ENCODE data around the gene MAN1A2. TPM values are rescaled to one million over a fixed set of nuclear protein-coding genes. Genes with fewer than 3 reads are reported as not detected.
"Not testable (repeated sequence)": the region's sequence is repeated elsewhere in the genome, so short reads cannot be mapped to it uniquely, and the experiment has no call there.

Gene MAN1A2
- total RNA-seq, 1 experiment from 2014 or later: 21.1 TPM

- H4K20me1 ChIP-seq (ENCODE audit: low read length): no peaks in the 10 kb centered on the region
- H2AFZ ChIP-seq (ENCODE audit: low read length): no peak overlapping the region
- H3K4me3 ChIP-seq (ENCODE audit: low read length): no peak overlapping the region
- H3K4me2 ChIP-seq (ENCODE audit: low read length): no peak overlapping the region
- ChIA-PET CTCF (no interaction called here), POLR2A (ENCODE audit: unreplicated experiment) (no interaction called here)
- H3K9me3 ChIP-seq (ENCODE audit: low read length): no peaks in the 10 kb centered on the region
- 0 out of 2 replicates have a peak, but pooled peaks cover 3% of the 10 kb centered on the region for H3K27me3 ChIP-seq (ENCODE audit: low read length)
- no peaks in the 10 kb centered on the region for H3K36me3 ChIP-seq (ENCODE audit: low read depth, low read length)
- no peaks in the 10 kb centered on the region for H3K4me1 ChIP-seq (ENCODE audit: insufficient read depth, low read length)
- BruUV-seq (replicated peaks): no TSS peak
- no peak overlapping the region for H3K27ac ChIP-seq (ENCODE audit: low read length)
- no peaks in the 10 kb centered on the region for H3F3A ChIP-seq (ENCODE audit: low read length, unreplicated experiment)
- ATAC-seq: no peak
- no peak overlapping the region for H3K9ac ChIP-seq (ENCODE audit: low read length)
- no peak for DNase-seq
- TF ChIP-seq CTCF (conservative IDR thresholded peaks at IDR 0.05; ENCODE audit: low read depth, low read length) (no peak), EZH2 (IDR thresholded peaks at IDR 0.05; ENCODE audit: low read length, unreplicated experiment) (no peak), EZH2phosphoT487 (IDR thresholded peaks at IDR 0.05; ENCODE audit: borderline replicate concordance, low read length) (no peak)
- no peaks in the 10 kb centered on the region for H3K79me2 ChIP-seq (ENCODE audit: low read length)
- H3K9me2 ChIP-seq (replicated peaks; ENCODE audit: low read length): no peaks in the 10 kb centered on the region
- intact Hi-C loops (cut with micrococcal nuclease): no loop called here
Observed at GRCh38 chr1:117555806-117556205, 188.6 kb downstream of the MAN1A2 start.

GRCh38 chr1:117556341-117556740 is 189.1 kb downstream of the MAN1A2 start:
- ATAC-seq (no peak), DNase-seq (no peak)
- H3K9me2 ChIP-seq (replicated peaks; ENCODE audit: low read length): no peaks in the 10 kb centered on the region
- H2AFZ ChIP-seq (ENCODE audit: low read length): no peak overlapping the region
- no peak overlapping the region for H3K4me3 ChIP-seq (ENCODE audit: low read length)
- H3K36me3 ChIP-seq (ENCODE audit: low read depth, low read length): no peaks in the 10 kb centered on the region
- no peaks in the 10 kb centered on the region for H3F3A ChIP-seq (ENCODE audit: low read length, unreplicated experiment)
- ChIA-PET CTCF (no interaction called here), POLR2A (ENCODE audit: unreplicated experiment) (no interaction called here)
- H3K9me3 ChIP-seq (ENCODE audit: low read length): no peaks in the 10 kb centered on the region
- no peaks in the 10 kb centered on the region for H3K79me2 ChIP-seq (ENCODE audit: low read length)
- 0 out of 2 replicates have a peak, but pooled peaks cover 3% of the 10 kb centered on the region for H3K27me3 ChIP-seq (ENCODE audit: low read length)
- H3K27ac ChIP-seq (ENCODE audit: low read length): no peak overlapping the region
- H3K4me1 ChIP-seq (ENCODE audit: insufficient read depth, low read length): no peaks in the 10 kb centered on the region
- no peaks in the 10 kb centered on the region for H4K20me1 ChIP-seq (ENCODE audit: low read length)
- intact Hi-C loops (cut with micrococcal nuclease): no loop called here
- TF ChIP-seq EZH2 (IDR thresholded peaks at IDR 0.05; ENCODE audit: low read length, unreplicated experiment): no peak
- no peak for TF ChIP-seq EZH2phosphoT487 (IDR thresholded peaks at IDR 0.05; ENCODE audit: borderline replicate concordance, low read length)
- TF ChIP-seq CTCF (conservative IDR thresholded peaks at IDR 0.05; ENCODE audit: low read depth, low read length): no peak
- no peak overlapping the region for H3K9ac ChIP-seq (ENCODE audit: low read length)
- no peak overlapping the region for H3K4me2 ChIP-seq (ENCODE audit: low read length)
- no TSS peak for BruUV-seq (replicated peaks)

- CTCF ChIA-PET: interaction anchor here (0.5 kb wide), 1 partner anchor 292 kb away, joined by 3 read pairs; no protein-coding TSS in a partner anchor
- no peaks in the 10 kb centered on the region for H4K20me1 ChIP-seq (ENCODE audit: low read length)
- H3F3A ChIP-seq (ENCODE audit: low read length, unreplicated experiment): no peaks in the 10 kb centered on the region
- no TSS peak for BruUV-seq (replicated peaks)
- DNase-seq (no peak), ATAC-seq (no peak)
- H3K36me3 ChIP-seq (ENCODE audit: low read depth, low read length): no peaks in the 10 kb centered on the region
- no peaks in the 10 kb centered on the region for H3K9me2 ChIP-seq (replicated peaks; ENCODE audit: low read length)
- TF ChIP-seq EZH2 (IDR thresholded peaks at IDR 0.05; ENCODE audit: low read length, unreplicated experiment) (no peak), CTCF (conservative IDR thresholded peaks at IDR 0.05; ENCODE audit: low read depth, low read length) (no peak), EZH2phosphoT487 (IDR thresholded peaks at IDR 0.05; ENCODE audit: borderline replicate concordance, low read length) (no peak)
- intact Hi-C loops (cut with micrococcal nuclease): no loop called here
- H3K9me3 ChIP-seq (ENCODE audit: low read length): no peaks in the 10 kb centered on the region
- no peak overlapping the region for H2AFZ ChIP-seq (ENCODE audit: low read length)
- H3K9ac ChIP-seq (ENCODE audit: low read length): no peak overlapping the region
- no peaks in the 10 kb centered on the region for H3K79me2 ChIP-seq (ENCODE audit: low read length)
- 0 out of 2 replicates have a peak, but pooled peaks cover 3% of the 10 kb centered on the region for H3K27me3 ChIP-seq (ENCODE audit: low read length)
- no peak overlapping the region for H3K4me3 ChIP-seq (ENCODE audit: low read length)
- H3K4me2 ChIP-seq (ENCODE audit: low read length): no peak overlapping the region
- POLR2A ChIA-PET (ENCODE audit: unreplicated experiment): no interaction called here
- H3K4me1 ChIP-seq (ENCODE audit: insufficient read depth, low read length): peaks cover 2% of the 10 kb centered on the region
- no peak overlapping the region for H3K27ac ChIP-seq (ENCODE audit: low read length)
Observed at GRCh38 chr1:117556976-117557375, 189.7 kb downstream of the MAN1A2 start.

- POLR2A ChIA-PET (ENCODE audit: unreplicated experiment); H3K27me3 ChIP-seq (ENCODE audit: low read length); H4K20me1 ChIP-seq (ENCODE audit: low read length); ATAC-seq; H3K79me2 ChIP-seq (ENCODE audit: low read length); H3K4me3 ChIP-seq (ENCODE audit: low read length); CTCF ChIA-PET; H3F3A ChIP-seq (ENCODE audit: low read length, unreplicated experiment); H3K36me3 ChIP-seq (ENCODE audit: low read depth, low read length); DNase-seq; H3K27ac ChIP-seq (ENCODE audit: low read length); H3K4me2 ChIP-seq (ENCODE audit: low read length); H3K9ac ChIP-seq (ENCODE audit: low read length); BruUV-seq (replicated peaks); H3K9me3 ChIP-seq (ENCODE audit: low read length); intact Hi-C loops (cut with micrococcal nuclease); H3K9me2 ChIP-seq (replicated peaks; ENCODE audit: low read length); H2AFZ ChIP-seq (ENCODE audit: low read length): not testable (repeated sequence)
- H3K4me1 ChIP-seq (ENCODE audit: insufficient read depth, low read length): peaks cover 15% of the 10 kb centered on the region
Observed at GRCh38 chr1:117558451-117558850, 191.2 kb downstream of the MAN1A2 start.
